ENCODE data around the gene CLP1.

DNA sequence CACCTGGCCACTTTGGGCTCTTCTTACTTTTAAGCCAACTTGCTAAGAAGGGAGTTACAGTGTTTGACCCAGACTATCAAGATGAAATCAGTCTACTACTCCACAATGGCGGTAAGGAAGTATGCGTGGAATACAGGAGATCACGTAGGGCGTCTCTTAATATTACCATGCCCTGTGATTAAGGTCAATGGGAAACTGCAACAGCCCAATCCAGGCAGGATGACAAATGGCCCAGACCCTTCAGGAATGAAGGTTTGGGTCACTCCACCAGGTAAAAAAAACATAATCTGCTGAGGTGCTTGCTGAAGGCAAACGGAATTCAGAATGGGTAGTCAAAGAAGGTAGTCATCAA, 6.8 kb upstream of the CLP1 start:
- TF ChIP-seq CTCF (IDR thresholded peaks at IDR 0.05) (no peak), POLR2A (IDR thresholded peaks at IDR 0.05) (no peak)
